Mesangial cell (primary cell): ENCODE data around the gene AXIN2. TPM values are rescaled to one million over a fixed set of nuclear protein-coding genes. Genes with fewer than 3 reads are reported as not detected.

Experiments used
- total RNA-seq: library from RNA; depleted of rRNA; stranded (reverse); fragments of >200 nt; gene quantifications from 2 replicates; pipeline ENCODE4 v1.2.3, GENCODE V29; 2015

Gene AXIN2, protein sequence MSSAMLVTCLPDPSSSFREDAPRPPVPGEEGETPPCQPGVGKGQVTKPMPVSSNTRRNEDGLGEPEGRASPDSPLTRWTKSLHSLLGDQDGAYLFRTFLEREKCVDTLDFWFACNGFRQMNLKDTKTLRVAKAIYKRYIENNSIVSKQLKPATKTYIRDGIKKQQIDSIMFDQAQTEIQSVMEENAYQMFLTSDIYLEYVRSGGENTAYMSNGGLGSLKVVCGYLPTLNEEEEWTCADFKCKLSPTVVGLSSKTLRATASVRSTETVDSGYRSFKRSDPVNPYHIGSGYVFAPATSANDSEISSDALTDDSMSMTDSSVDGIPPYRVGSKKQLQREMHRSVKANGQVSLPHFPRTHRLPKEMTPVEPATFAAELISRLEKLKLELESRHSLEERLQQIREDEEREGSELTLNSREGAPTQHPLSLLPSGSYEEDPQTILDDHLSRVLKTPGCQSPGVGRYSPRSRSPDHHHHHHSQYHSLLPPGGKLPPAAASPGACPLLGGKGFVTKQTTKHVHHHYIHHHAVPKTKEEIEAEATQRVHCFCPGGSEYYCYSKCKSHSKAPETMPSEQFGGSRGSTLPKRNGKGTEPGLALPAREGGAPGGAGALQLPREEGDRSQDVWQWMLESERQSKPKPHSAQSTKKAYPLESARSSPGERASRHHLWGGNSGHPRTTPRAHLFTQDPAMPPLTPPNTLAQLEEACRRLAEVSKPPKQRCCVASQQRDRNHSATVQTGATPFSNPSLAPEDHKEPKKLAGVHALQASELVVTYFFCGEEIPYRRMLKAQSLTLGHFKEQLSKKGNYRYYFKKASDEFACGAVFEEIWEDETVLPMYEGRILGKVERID
- 1.8 and 8.4 TPM in 2 replicates for total RNA-seq

DNA sequence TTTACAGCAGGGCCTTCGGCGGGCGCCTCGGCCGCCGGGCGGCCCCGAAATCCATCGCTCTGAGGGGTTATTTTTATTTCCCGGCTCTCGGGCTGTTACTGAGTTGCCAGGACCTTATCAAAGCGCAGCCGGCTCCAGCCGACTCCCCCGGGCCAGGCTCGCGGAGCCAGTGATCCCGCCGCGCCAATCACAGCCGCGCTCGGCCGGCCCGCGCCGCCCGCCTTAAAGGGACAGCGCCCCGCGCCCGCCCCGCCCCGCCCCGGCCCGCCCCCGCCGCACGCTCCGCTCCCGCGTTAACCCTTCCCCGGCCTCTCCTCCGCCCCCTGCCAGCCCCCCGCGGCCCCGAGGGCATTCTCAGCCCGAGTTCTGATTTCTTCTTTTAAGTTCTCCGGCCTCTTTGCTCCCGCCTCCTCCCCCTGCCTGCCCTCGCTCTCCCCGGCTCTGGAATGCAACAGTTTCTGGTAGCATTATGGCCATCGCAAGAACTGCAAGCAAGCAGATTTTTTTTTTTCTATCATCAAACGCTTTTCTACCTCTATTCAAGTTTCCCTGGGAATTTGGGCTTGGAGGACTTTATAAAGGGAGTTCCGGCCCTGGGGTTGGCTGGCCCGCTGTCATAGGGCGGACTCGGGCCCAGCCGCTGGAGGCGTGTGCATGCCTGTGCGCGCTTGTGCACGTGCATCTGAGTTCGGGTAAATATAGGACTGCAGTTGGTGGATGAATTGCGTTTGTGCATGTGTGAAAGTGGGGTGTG is at the start of gene AXIN2:
Gene AXIN2 (minus strand): TSS at position 197 of the 754 bp plus-strand sequence. CDS start 3,028 bp downstream, outside the sequence.

